ENCODE results near the gene TPCN2. TPM values are rescaled to one million over a fixed set of nuclear protein-coding genes. Genes with fewer than 3 reads are reported as not detected.

The TPCN2 gene
- total RNA-seq, 2 experiments from 2014 or later: 16.0 to 17.0 TPM

DNA sequence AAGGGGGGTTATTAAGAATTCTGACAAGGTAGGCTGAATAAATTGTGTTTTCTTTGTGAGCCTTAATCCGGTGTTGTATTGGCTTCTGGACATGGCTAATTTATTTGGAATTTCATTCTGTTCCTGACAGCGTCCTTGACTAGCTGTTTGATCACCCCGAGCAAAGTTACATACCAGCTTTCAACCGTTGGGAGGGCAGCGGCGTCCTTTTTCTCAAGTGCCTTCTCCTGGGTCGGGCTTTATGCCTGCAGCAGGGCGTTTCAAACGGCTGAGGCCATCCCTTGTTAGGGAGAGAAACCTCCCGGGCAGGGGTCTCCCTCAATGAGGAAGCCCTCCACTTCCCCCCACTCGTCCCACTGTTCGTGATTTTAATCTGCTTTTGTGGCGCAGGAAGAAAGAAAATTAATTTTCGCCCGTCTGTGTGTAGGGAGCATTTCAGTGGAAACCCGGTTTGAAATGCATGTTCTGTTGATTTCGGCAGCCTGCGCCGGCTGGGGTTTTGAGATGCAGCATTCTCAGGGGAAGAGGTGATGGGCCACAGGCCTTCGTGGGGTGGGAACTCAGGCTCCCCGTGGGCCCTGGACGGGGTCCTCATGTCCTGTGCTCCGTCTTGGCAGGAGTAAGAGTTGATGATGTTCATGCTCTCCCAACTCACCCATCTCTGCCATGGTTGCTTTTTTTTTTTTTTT is 104.1 kb downstream of the TPCN2 start:
- ChIA-PET POLR2A (no interaction called here), CTCF (interaction anchor here (1.4 kb wide), 1 partner anchor 51 kb away, joined by 3 read pairs; no protein-coding TSS in a partner anchor)
- ATAC-seq (no peak), DNase-seq (no peak)
- Mint-ChIP-seq H3K27me3 (peaks cover 4% of the 10 kb centered on the region), H3K36me3 (ENCODE audit: low read depth) (peaks cover 3% of the 10 kb centered on the region), H3K4me3 (no peak overlapping the region), H3K9me3 (peaks cover 3% of the 10 kb centered on the region), H3K27ac (no peak overlapping the region), H3K4me1 (ENCODE audit: low read depth) (peaks cover 16% of the 10 kb centered on the region)
- TF ChIP-seq, protein P1, sequence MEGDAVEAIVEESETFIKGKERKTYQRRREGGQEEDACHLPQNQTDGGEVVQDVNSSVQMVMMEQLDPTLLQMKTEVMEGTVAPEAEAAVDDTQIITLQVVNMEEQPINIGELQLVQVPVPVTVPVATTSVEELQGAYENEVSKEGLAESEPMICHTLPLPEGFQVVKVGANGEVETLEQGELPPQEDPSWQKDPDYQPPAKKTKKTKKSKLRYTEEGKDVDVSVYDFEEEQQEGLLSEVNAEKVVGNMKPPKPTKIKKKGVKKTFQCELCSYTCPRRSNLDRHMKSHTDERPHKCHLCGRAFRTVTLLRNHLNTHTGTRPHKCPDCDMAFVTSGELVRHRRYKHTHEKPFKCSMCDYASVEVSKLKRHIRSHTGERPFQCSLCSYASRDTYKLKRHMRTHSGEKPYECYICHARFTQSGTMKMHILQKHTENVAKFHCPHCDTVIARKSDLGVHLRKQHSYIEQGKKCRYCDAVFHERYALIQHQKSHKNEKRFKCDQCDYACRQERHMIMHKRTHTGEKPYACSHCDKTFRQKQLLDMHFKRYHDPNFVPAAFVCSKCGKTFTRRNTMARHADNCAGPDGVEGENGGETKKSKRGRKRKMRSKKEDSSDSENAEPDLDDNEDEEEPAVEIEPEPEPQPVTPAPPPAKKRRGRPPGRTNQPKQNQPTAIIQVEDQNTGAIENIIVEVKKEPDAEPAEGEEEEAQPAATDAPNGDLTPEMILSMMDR (IDR thresholded peaks at IDR 0.05): no peak
- intact Hi-C loops (cut with micrococcal nuclease): no loop called here

DNA sequence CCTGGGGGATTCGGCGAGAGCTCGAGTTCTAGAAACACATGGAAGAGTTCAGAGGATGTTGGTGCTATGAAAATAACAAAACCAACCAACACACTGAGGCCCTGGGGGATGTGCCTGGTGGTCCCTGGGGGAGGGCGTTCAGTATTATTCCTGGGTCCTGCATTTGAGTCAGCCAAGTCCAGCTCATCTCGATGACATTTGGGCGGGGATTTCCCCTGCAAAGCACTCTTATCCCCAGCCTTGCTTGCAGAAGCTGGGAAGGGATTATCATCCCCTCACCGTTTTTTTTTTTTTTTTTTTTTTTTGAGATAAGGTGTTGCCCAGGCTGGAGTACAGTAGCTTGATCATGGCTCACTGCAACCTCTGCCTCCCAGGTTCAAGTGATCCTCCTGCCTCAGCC is 104.9 kb downstream of the TPCN2 start:
- TF ChIP-seq, protein P1 (IDR thresholded peaks at IDR 0.05): no peak
- H3K4me3 Mint-ChIP-seq: no peak overlapping the region
- intact Hi-C loops (cut with micrococcal nuclease): no loop called here
- POLR2A ChIA-PET: no interaction called here
- H3K27ac Mint-ChIP-seq: no peak overlapping the region
- H3K4me1 Mint-ChIP-seq (ENCODE audit: low read depth): peaks cover 16% of the 10 kb centered on the region
- ATAC-seq: no peak
- H3K9me3 Mint-ChIP-seq: peaks cover 3% of the 10 kb centered on the region
- H3K27me3 Mint-ChIP-seq: peaks cover 4% of the 10 kb centered on the region
- CTCF ChIA-PET: interaction anchor here (1.3 kb wide), 1 partner anchor 11 kb away, joined by 3 read pairs; no protein-coding TSS in a partner anchor
- H3K36me3 Mint-ChIP-seq (ENCODE audit: low read depth): peaks cover 3% of the 10 kb centered on the region
- no peak for DNase-seq

DNA sequence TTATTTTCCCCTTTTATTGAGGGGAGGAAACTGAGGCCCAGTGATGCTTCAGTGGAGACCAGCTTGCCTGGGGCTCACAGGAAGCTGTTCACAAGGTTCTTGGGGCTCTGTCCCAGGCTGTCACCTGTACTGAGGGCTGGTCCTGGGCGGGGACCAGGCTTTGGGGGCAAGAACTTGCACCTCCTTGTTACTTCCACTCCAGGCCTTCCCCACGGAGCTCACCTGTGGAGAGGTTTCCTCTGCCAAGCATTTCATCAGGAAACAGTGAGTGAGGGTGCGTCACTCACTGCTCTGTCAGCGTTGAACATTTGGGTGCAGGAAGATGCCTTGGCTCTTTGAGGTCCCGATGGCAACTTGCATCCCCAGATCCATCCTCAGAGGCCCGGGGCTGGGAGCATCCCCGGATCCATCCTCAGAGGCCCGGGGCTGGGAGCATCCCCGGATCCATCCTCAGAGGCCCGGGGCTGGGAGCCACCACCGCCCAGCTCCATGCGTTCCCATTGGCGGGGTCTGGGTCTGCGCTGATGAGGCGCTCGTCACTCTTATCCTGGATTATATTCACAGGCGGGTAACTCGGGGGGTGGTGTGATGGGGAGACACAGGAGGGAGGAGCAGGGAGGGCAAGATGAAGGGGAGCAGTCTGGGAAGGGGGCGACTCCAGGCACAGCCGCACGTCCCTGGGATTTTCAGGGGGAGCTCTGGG is 105.6 kb downstream of the TPCN2 start:
- ChIA-PET POLR2A (no interaction called here), CTCF (interaction anchor here (1.3 kb wide), 1 partner anchor 12 kb away, joined by 3 read pairs; no protein-coding TSS in a partner anchor)
- intact Hi-C loops (cut with micrococcal nuclease): no loop called here
- Mint-ChIP-seq H3K27me3 (peaks cover 4% of the 10 kb centered on the region), H3K4me3 (no peak overlapping the region), H3K9me3 (peaks cover 3% of the 10 kb centered on the region), H3K36me3 (ENCODE audit: low read depth) (no peaks in the 10 kb centered on the region), H3K4me1 (ENCODE audit: low read depth) (peaks cover 12% of the 10 kb centered on the region), H3K27ac (no peak overlapping the region)
- TF ChIP-seq, protein P1 (IDR thresholded peaks at IDR 0.05): no peak
- DNase-seq: no peak
- no peak for ATAC-seq

DNA sequence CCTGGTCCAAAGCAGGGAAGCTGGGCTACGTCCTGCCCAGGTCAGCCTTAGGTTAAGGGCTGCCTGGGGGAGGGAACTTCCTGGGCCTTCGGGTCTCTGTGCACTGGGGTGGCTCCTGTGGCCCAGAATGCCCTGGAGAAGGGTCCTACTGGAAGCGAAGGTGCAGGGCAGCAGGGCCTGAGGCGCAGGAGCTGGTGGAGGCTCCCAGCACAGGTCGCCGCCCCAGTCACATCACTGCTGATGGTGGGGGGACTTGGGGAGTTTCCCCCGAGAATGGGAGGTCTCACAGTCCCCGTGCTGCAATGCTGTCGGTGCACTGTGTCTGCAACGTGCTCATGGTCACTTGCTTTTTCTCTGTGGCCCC is 106.2 kb downstream of the TPCN2 start:
- ChIA-PET CTCF (no interaction called here), POLR2A (no interaction called here)
- H3K9me3 Mint-ChIP-seq: peaks cover 3% of the 10 kb centered on the region
- peaks cover 4% of the 10 kb centered on the region for H3K27me3 Mint-ChIP-seq
- DNase-seq (no peak), ATAC-seq (no peak)
- no peaks in the 10 kb centered on the region for H3K36me3 Mint-ChIP-seq (ENCODE audit: low read depth)
- TF ChIP-seq, protein P1 (IDR thresholded peaks at IDR 0.05): no peak
- peaks cover 12% of the 10 kb centered on the region for H3K4me1 Mint-ChIP-seq (ENCODE audit: low read depth)
- intact Hi-C loops (cut with micrococcal nuclease): no loop called here
- H3K4me3 Mint-ChIP-seq: no peak overlapping the region
- H3K27ac Mint-ChIP-seq: no peak overlapping the region
